H9 (cell line): ENCODE measurements around the gene DENND6A. TPM values are rescaled to one million over a fixed set of nuclear protein-coding genes. Genes with fewer than 3 reads are reported as not detected.

Experiments
- DNase-seq: peaks from one replicate; pipeline ENCODE4 v3.0.0-alpha.2; 2017
- H2AFZ ChIP-seq: one replicate; pipeline ENCODE4 v1.6.1; 2013; ENCODE audit warnings: mild to moderate bottlenecking, low read length, control low read depth, moderate library complexity
- H2AK5ac ChIP-seq: 2 replicates; pipeline ENCODE4 v1.6.1; 2013; ENCODE audit warnings: low read length, control low read depth, mixed read lengths; ENCODE audit not compliant: insufficient read length
- H2BK120ac ChIP-seq: one replicate; pipeline ENCODE4 v1.6.1; 2013; ENCODE audit warnings: low read depth, mild to moderate bottlenecking, low read length, control low read depth, inconsistent platforms; ENCODE audit not compliant: poor library complexity, severe bottlenecking
- H2BK12ac ChIP-seq: 2 replicates; pipeline ENCODE4 v1.6.1; 2013; ENCODE audit warnings: low read length, control low read depth, mixed read lengths, low read depth; ENCODE audit not compliant: insufficient read length
- H2BK15ac ChIP-seq: 2 replicates; pipeline ENCODE4 v1.6.1; 2013; ENCODE audit warnings: low read depth, low read length, control low read depth
- H2BK20ac ChIP-seq: one replicate; pipeline ENCODE4 v1.6.1; 2013; ENCODE audit warnings: low read depth, mild to moderate bottlenecking, low read length, control low read depth, inconsistent platforms; ENCODE audit not compliant: poor library complexity, severe bottlenecking
- H2BK5ac ChIP-seq: 2 replicates; pipeline ENCODE4 v1.6.1; 2013; ENCODE audit warnings: low read length, control low read depth, mixed read lengths; ENCODE audit not compliant: insufficient read length
- H3K14ac ChIP-seq: 2 replicates; pipeline ENCODE4 v1.6.1; 2013; ENCODE audit warnings: low read length, control low read depth; ENCODE audit not compliant: insufficient read depth
- H3K18ac ChIP-seq: 2 replicates; pipeline ENCODE4 v1.6.1; 2013; ENCODE audit warnings: low read depth, mild to moderate bottlenecking, mixed read lengths, low read length, control low read depth; ENCODE audit not compliant: insufficient read length
- H3K23ac ChIP-seq: 2 replicates; pipeline ENCODE4 v1.6.1; 2013; ENCODE audit warnings: low read length, control low read depth, mixed read lengths, low read depth; ENCODE audit not compliant: insufficient read length
- H3K23me2 ChIP-seq: 2 replicates; pipeline ENCODE4 v1.6.1; 2013; ENCODE audit warnings: low read depth, mild to moderate bottlenecking, mixed read lengths, low read length, control low read depth; ENCODE audit not compliant: insufficient read length, poor library complexity, severe bottlenecking
- H3K27ac ChIP-seq: 2 replicates; pipeline ENCODE4 v1.5.1; 2013; ENCODE audit warnings: low read length, control low read depth, mixed read lengths, low read depth; ENCODE audit not compliant: insufficient read length
- H3K27me3 ChIP-seq: 2 replicates; pipeline ENCODE4 v1.6.1; 2013; ENCODE audit warnings: low read length, control low read depth, inconsistent platforms; ENCODE audit not compliant: insufficient read depth
- H3K4ac ChIP-seq: 2 replicates; pipeline ENCODE4 v1.6.1; 2013; ENCODE audit warnings: low read depth, mild to moderate bottlenecking, control low read depth, inconsistent platforms, low read length, moderate library complexity
- H3K4me1 ChIP-seq: 2 replicates; pipeline ENCODE4 v1.6.1; 2013; ENCODE audit warnings: low read length, control low read depth, inconsistent platforms; ENCODE audit not compliant: insufficient read depth
- H3K4me2 ChIP-seq: 2 replicates; pipeline ENCODE4 v1.6.1; 2013; ENCODE audit warnings: low read length, control low read depth, mixed read lengths; ENCODE audit not compliant: insufficient read length, insufficient read depth
- H3K56ac ChIP-seq: 2 replicates; pipeline ENCODE4 v1.6.1; 2013; ENCODE audit warnings: low read depth, mild to moderate bottlenecking, mixed read lengths, low read length, control low read depth; ENCODE audit not compliant: insufficient read length
- H3K79me1 ChIP-seq: 2 replicates; pipeline ENCODE4 v1.6.1; 2013; ENCODE audit warnings: low read depth, mild to moderate bottlenecking, moderate library complexity, low read length, control low read depth, inconsistent platforms; ENCODE audit not compliant: insufficient read depth, poor library complexity, severe bottlenecking
- H3K79me2 ChIP-seq: 2 replicates; pipeline ENCODE4 v1.6.1; 2013; ENCODE audit warnings: low read length, control low read depth, inconsistent platforms; ENCODE audit not compliant: insufficient read depth
- H3K9ac ChIP-seq: 2 replicates; pipeline ENCODE4 v1.6.1; 2013; ENCODE audit warnings: low read length, control low read depth, mixed read lengths; ENCODE audit not compliant: insufficient read length; ENCODE audit errors: extremely low read depth
- H3K9me3 ChIP-seq: one replicate; pipeline ENCODE4 v1.6.1; 2013; ENCODE audit warnings: low read depth, low read length, inconsistent platforms; ENCODE audit not compliant: control insufficient read depth
- H3T11ph ChIP-seq: one replicate; pipeline ENCODE4 v1.6.1; 2013; ENCODE audit warnings: mild to moderate bottlenecking, low read length, control low read depth, inconsistent platforms
- H4K20me1 ChIP-seq: one replicate; pipeline ENCODE4 v1.6.1; 2013; ENCODE audit not compliant: control insufficient read depth, insufficient read length, insufficient read depth
- H4K5ac ChIP-seq: 2 replicates; pipeline ENCODE4 v1.6.1; 2013; ENCODE audit warnings: low read depth, mild to moderate bottlenecking, mixed read lengths, low read length, control low read depth; ENCODE audit not compliant: insufficient read length
- H4K8ac ChIP-seq: replicated peaks from 2 replicates; pipeline ENCODE4 v1.6.1; 2013; ENCODE audit warnings: low read length, control low read depth, mixed read lengths, low read depth; ENCODE audit not compliant: insufficient read length
- H4K91ac ChIP-seq: 2 replicates; pipeline ENCODE4 v1.6.1; 2013; ENCODE audit warnings: low read depth, mild to moderate bottlenecking, moderate library complexity, mixed read lengths, low read length, control low read depth; ENCODE audit not compliant: insufficient read length
- H3K27ac Mint-ChIP-seq, 3 experiments: 2 replicates in 2 of 3; 3 replicates in 1 of 3; pipeline ENCODE4 v1.8.0; 2020 to 2021; ENCODE audit warnings: mixed read lengths in 3 of 3, mild to moderate bottlenecking in 1 of 3, moderate library complexity in 1 of 3
- H3K27me3 Mint-ChIP-seq: 2 replicates; pipeline ENCODE4 v1.8.0; 2021; ENCODE audit warnings: low read depth, mild to moderate bottlenecking, moderate library complexity, mixed read lengths
- H3K36me3 Mint-ChIP-seq, 3 experiments: 2 replicates in 2 of 3; 3 replicates in 1 of 3; pipeline ENCODE4 v1.8.0; 2020 to 2021; ENCODE audit warnings: low read depth in 3 of 3, mixed read lengths in 3 of 3; ENCODE audit not compliant: insufficient read depth in 1 of 3
- H3K4me1 Mint-ChIP-seq, 2 experiments: 2 replicates each; pipeline ENCODE4 v1.8.0; 2020; ENCODE audit warnings: mixed read lengths in 2 of 2
- H3K4me3 Mint-ChIP-seq, 2 experiments: 2 replicates in 1 of 2; 3 replicates in 1 of 2; pipeline ENCODE4 v1.8.0; 2020 to 2021; ENCODE audit warnings: mild to moderate bottlenecking in 2 of 2, mixed read lengths in 2 of 2, moderate library complexity in 1 of 2
- H3K9me3 Mint-ChIP-seq, 2 experiments: 2 replicates in 1 of 2; 3 replicates in 1 of 2; pipeline ENCODE4 v1.8.0; 2020; ENCODE audit warnings: mild to moderate bottlenecking in 2 of 2, mixed read lengths in 2 of 2, moderate library complexity in 1 of 2
- WGBS: extraction: QIAGEN DNeasy Blood & Tissue Kit; methylation state at CpG from one replicate; pipeline ENCODE4 v1.1.7; 2013; ENCODE audit warnings: missing lambda C conversion rate, low lambda C conversion rate, mixed read lengths; ENCODE audit not compliant: insufficient read length; ENCODE audit errors: extremely low coverage; 5-methylcytosine and 5-hydroxymethylcytosine counted together
- total RNA-seq: library from RNA; stranded (reverse); gene quantifications from 2 replicates; pipeline ENCODE4 v1.2.1, GENCODE V29; 2021
- TF ChIP-seq, protein P1 (sequence below): fragments of 200-600 bp; sonication (generic); conservative IDR thresholded peaks from 3 replicates; pipeline ENCODE4 v1.8.0; 2021; ENCODE audit warnings: antibody characterized with exemption, mild to moderate bottlenecking

The DENND6A gene
- total RNA-seq, 1 experiment from 2014 or later: 13.2 TPM

DNA sequence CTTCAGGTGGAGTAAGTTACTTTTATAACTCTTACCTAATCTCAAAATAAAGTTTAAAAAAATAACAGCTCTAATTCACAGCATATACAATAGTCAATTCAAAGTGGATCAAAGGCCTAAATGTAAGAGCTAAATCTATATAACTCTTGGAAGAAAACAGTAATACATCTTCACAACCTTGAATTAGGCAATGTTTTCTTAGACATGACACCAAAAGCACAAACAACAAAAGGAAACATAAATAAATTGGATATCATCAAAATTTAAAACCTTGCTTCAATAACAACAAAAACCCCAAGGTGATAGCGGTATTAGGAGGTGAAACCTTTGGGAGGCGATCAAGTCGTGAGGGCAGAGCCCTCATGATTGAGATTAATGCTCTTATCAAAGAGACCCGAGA is 12.8 kb downstream of the DENND6A start:
- Histone ChIP-seq H2BK12ac (no peak overlapping the region), H2BK20ac (no peak overlapping the region), H3K27ac (no peak overlapping the region), H2AK5ac (no peak overlapping the region), H4K91ac (no peak overlapping the region), H3K23ac (no peak overlapping the region), H3K23me2 (no peaks in the 10 kb centered on the region), H2BK5ac (no peak overlapping the region), H2AFZ (no peak overlapping the region), H3K9me3 (no peaks in the 10 kb centered on the region), H3K9ac (no peak overlapping the region), H3K4ac (no peak overlapping the region), H3K79me2 (no peaks in the 10 kb centered on the region; the same call in 1 of the 2 replicates), H3K18ac (no peak overlapping the region), H4K5ac (no peak overlapping the region), H4K8ac (no peak overlapping the region), H3K79me1 (no peaks in the 10 kb centered on the region), H3K4me2 (no peak overlapping the region), H4K20me1 (no peaks in the 10 kb centered on the region), H3K27me3 (no peaks in the 10 kb centered on the region), H2BK15ac (no peak overlapping the region), H3K56ac (no peak overlapping the region), H3K14ac (no peak overlapping the region), H3T11ph (no peak overlapping the region), H3K4me1 (no peaks in the 10 kb centered on the region; the same call in 1 of the 2 replicates), H2BK120ac (no peak overlapping the region)
- Mint-ChIP-seq H3K4me1 (peaks cover 0 to 5% of the 10 kb centered on the region in 2 experiments; a peak in 2 of 4 replicates), H3K27ac (no peak overlapping the region), H3K27me3 (no peaks in the 10 kb centered on the region), H3K9me3 (no peaks in the 10 kb centered on the region), H3K4me3 (no peak overlapping the region), H3K36me3 (peaks cover 0 to 8% (median 0%) of the 10 kb centered on the region in 3 experiments; a peak in 3 of 7 replicates)
- WGBS: no CpG with 5 or more reads among the region's 4 CpGs
- DNase-seq: no peak
- TF ChIP-seq, protein P1, sequence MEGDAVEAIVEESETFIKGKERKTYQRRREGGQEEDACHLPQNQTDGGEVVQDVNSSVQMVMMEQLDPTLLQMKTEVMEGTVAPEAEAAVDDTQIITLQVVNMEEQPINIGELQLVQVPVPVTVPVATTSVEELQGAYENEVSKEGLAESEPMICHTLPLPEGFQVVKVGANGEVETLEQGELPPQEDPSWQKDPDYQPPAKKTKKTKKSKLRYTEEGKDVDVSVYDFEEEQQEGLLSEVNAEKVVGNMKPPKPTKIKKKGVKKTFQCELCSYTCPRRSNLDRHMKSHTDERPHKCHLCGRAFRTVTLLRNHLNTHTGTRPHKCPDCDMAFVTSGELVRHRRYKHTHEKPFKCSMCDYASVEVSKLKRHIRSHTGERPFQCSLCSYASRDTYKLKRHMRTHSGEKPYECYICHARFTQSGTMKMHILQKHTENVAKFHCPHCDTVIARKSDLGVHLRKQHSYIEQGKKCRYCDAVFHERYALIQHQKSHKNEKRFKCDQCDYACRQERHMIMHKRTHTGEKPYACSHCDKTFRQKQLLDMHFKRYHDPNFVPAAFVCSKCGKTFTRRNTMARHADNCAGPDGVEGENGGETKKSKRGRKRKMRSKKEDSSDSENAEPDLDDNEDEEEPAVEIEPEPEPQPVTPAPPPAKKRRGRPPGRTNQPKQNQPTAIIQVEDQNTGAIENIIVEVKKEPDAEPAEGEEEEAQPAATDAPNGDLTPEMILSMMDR: no peak
